GM21528 (cell line): ENCODE data around the gene EDC3.
"Not testable (repeated sequence)": the region's sequence is repeated elsewhere in the genome, so short reads cannot be mapped to it uniquely, and the experiment has no call there.

Source experiments
- ATAC-seq: cut with Tn5 transposase; IDR thresholded peaks from one replicate; pipeline ENCODE4 v1.9.1; 2021; ENCODE audit warnings: mild to moderate bottlenecking, moderate library complexity; ENCODE audit not compliant: unreplicated experiment, low FRiP score

EDC3 gene

GRCh38 chr15:74710319-74711094 is 14.7 kb upstream of the EDC3 start:
- no peak for ATAC-seq

- ATAC-seq, result no peak
Observed at GRCh38 chr15:74709892-74710291, 14.1 kb upstream of the EDC3 start.

- ATAC-seq, result no peak
Observed at GRCh38 chr15:74709011-74709410, 13.2 kb upstream of the EDC3 start.

- ATAC-seq, result no peak
Observed at GRCh38 chr15:74696808-74697207, 984 bp upstream of the EDC3 start.

- no peak for ATAC-seq
Observed at GRCh38 chr15:74696398-74696729, 540 bp upstream of the EDC3 start.

- no peak for ATAC-seq
Observed at GRCh38 chr15:74692327-74692726, 3.5 kb downstream of the EDC3 start.

GRCh38 chr15:74683758-74684157 is 12.1 kb downstream of the EDC3 start:
- ATAC-seq, result no peak

- ATAC-seq, result no peak
Observed at GRCh38 chr15:74682954-74683353, 12.9 kb downstream of the EDC3 start.

GRCh38 chr15:74680456-74680855 is 15.4 kb downstream of the EDC3 start:
- ATAC-seq, result no peak

- ATAC-seq, result no peak
Observed at GRCh38 chr15:74676801-74677200, 19.0 kb downstream of the EDC3 start.

GRCh38 chr15:74674161-74674560 is 21.7 kb downstream of the EDC3 start:
- no peak for ATAC-seq

- no peak for ATAC-seq
Observed at GRCh38 chr15:74669627-74670026, 26.2 kb downstream of the EDC3 start.

GRCh38 chr15:74667975-74668374 is 27.8 kb downstream of the EDC3 start:
- no peak for ATAC-seq

GRCh38 chr15:74664670-74665069 is 31.2 kb downstream of the EDC3 start:
- ATAC-seq, result no peak

GRCh38 chr15:74664028-74664616 is 31.7 kb downstream of the EDC3 start:
- ATAC-seq, result no peak

GRCh38 chr15:74663303-74664027 is 32.4 kb downstream of the EDC3 start:
- no peak for ATAC-seq

- ATAC-seq, result no peak
Observed at GRCh38 chr15:74662064-74662860, 33.6 kb downstream of the EDC3 start.

- not testable (repeated sequence) for ATAC-seq
Observed at GRCh38 chr15:74661280-74661679, 34.5 kb downstream of the EDC3 start.

- ATAC-seq, result no peak
Observed at GRCh38 chr15:74657846-74658245, 38.0 kb downstream of the EDC3 start.

- no peak for ATAC-seq
Observed at GRCh38 chr15:74656935-74657535, 38.8 kb downstream of the EDC3 start.

- no peak for ATAC-seq
Observed at GRCh38 chr15:74655424-74655823, 40.4 kb downstream of the EDC3 start.
